GM12892 (cell line): ENCODE measurements around the gene SLIT3.

Experiments used
- POLR2A ChIP-seq: IDR thresholded peaks from 2 replicates; pipeline ENCODE4 v1.6.1; 2011; ENCODE audit warnings: low read depth, low read length, control low read depth
- POLR2AphosphoS5 ChIP-seq: IDR thresholded peaks from 2 replicates; pipeline ENCODE4 v1.6.1; 2011; ENCODE audit warnings: low read depth, low read length, control low read depth
- TAF1 ChIP-seq: IDR thresholded peaks from 2 replicates; pipeline ENCODE4 v1.6.1; 2011; ENCODE audit warnings: low read depth, mild to moderate bottlenecking, control low read depth, low read length, borderline replicate concordance

DNA sequence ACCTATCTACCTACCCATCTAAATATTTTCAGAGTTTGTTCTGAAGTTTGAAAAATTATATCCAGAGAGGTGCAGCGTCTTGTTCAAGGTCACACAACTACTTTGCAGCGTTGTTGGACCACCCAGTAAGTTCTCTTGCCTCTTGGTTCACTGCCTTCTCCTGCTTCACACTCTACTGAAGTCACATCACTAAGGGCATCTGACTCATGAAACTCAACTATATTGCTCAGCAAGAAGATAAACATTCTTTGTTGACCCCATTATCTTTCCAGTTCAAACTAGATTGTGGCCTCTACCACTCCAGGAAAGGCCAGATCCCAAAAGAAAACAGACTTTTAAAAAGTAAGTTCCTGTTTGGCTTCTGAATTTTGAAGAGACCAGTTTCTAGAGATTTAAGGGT is 326.9 kb downstream of the SLIT3 start:
- no peak for TF ChIP-seq POLR2A
- no peak for TF ChIP-seq POLR2AphosphoS5
- no peak for TF ChIP-seq TAF1
